ENCODE data around the gene MSH5.

The MSH5 gene

GRCh38 chr6:31713991-31714684 lies 25.7 kb upstream of the MSH5 start:
- no peak for DNase-seq

- no peak for DNase-seq
These were observed 24.5 kb upstream of the MSH5 start, which contains the start of gene LY6G6D for GRCh38 chr6:31715022-31715958. TSS of gene LY6G6D (plus strand) at chr6:31715348. CDS start at chr6:31715356, 8 bp downstream.

- no peak for DNase-seq
These were observed 22.1 kb upstream of the MSH5 start for GRCh38 chr6:31717499-31718222.

GRCh38 chr6:31718265-31718664 lies 21.5 kb upstream of the MSH5 start:
- no peak for DNase-seq

- DNase-seq, result no peak
These were observed 20.8 kb upstream of the MSH5 start for GRCh38 chr6:31719001-31719400.

GRCh38 chr6:31720196-31720770 lies 19.5 kb upstream of the MSH5 start:
- DNase-seq, result no peak

DNA sequence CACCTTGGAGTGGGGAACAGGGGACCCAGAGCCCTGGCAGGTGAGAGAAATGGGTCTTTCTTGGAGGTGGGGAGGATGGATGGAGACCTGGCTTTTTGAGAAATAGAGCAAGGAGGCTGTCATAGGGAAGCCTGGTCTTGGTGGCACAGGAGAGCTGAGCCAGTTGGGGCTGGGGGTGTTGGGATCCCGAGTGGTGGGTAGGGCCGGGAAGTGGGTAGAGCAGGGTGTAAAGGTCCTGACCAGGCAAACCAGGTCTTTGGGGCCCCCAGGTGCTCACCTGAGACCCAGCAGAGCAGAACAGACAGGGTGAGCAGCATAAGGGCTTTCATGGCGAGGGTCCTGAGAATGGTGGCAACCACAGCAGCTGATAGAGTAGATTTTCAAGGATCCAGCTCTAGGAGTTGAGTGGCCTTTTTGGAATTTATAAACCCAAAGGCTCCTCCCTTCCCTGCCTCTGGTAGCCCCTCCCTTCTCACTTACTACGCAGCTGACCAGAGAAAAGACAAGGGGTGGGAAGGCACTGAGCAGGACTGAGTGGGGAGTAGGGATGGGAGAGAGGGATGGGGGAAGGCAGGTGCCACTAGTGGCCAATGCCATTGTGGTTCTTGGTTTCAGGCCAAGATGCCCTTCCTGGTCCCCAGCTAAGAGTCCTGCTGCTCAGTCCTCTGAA lies 18.3 kb upstream of the MSH5 start, which contains the start of gene LY6G6C:
LY6G6C (minus strand) TSS at position 396 of the 670 bp plus-strand sequence; CDS start at position 329, 67 bp downstream.
- DNase-seq, result no peak

DNA sequence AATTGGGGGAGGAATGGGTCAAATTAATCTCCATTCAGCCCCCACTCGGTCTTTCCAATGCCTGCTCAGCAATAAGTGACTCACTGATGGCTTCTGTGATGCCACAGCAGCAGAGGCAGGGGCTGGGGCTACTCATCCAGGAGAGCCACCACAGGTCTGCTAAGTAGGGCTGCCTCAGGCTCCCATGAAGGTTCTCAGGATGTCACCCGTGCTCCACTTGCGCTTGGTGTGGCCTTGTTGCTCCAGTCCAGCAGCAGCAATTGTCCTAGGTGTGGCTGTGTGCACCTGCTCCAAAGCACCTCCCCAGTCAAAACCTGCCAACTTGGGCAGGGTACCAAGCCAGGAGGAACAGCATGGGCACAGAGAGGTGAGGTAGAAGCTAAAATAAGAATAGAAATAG lies 17.6 kb upstream of the MSH5 start:
- no peak for DNase-seq

DNA sequence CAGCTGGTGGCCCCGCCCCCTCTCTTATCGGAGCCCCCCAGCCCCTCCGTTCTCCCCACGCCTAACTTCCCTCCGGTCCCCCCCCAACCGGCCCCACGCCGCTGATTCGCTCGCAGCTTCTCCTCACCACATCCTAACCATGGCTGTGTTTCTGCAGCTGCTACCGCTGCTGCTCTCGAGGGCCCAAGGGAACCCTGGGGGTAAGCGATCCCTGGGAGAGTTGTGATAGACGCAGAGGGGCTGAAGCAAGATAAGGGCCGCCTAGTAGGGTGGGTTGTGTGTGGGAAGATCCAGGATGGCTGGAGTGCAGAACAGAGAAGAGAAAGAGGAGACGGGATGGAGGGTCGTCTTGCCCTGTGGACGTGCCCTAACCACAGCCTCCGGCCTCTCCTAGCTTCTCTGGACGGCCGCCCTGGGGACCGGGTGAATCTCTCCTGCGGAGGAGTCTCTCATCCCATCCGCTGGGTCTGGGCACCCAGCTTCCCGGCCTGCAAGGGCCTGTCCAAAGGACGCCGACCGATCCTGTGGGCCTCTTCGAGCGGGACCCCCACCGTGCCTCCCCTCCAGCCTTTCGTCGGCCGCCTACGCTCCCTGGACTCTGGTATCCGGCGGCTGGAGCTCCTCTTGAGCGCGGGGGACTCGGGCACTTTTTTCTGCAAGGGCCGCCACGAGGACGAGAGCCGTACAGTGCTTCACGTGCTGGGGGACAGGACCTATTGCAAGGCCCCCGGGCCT lies 16.4 kb upstream of the MSH5 start, which contains the start of gene MPIG6B:
MPIG6B (plus strand) TSS at position 129 of the 735 bp plus-strand sequence; CDS start at position 140, 11 bp downstream.
- DNase-seq, result no peak

GRCh38 chr6:31723980-31724691 lies 15.7 kb upstream of the MSH5 start:
- DNase-seq, result no peak

GRCh38 chr6:31725502-31726350 lies 14.1 kb upstream of the MSH5 start:
- DNase-seq, result no peak

- no peak for DNase-seq
These were observed 12.6 kb upstream of the MSH5 start for GRCh38 chr6:31727034-31727716.

DNA sequence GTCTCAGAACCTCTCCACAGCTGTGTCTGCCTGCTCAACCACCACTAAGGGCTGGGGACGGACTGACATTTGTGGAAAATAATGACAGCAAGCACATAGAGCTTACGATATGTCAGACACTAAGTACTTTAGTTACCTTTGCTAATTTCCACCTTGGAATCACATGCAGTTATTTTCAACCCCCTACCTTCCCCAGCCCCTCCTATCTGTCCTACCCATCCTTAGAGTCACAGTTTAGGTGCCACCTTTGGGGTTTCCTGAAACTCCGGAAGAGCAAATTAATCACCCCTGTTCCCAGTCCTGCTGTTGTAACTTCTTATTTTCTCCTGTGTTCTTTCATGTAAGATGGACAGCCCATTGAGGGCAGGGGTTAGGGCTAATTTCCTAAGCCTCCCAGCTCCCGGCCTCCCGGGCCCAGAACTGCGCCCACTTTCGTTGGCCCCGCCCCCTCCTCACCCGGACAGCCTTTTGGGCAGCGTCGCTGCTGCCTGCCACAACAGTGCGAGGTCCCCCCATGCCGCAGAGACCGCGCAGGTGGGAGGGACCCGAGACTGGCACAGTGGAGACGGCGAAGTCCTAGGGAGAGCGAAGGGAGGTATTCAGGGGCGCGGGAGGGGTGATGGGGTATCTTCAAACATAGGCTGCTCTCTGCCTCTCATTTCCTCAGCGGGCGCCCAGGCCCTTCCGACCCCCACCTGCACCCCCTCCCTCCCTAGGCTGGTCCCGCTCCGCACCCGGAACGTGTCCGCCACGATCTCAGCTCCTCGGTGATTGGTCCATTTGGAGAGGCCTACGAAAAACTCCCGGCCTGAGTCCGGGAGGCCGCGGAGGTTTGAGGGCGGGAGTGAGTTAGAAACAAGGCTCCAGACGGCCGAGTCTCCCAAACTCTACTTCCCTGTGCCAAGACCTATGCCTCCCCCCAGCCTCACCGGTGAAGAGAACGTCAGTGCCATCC lies 11.8 kb upstream of the MSH5 start:
- no peak for DNase-seq

DNA sequence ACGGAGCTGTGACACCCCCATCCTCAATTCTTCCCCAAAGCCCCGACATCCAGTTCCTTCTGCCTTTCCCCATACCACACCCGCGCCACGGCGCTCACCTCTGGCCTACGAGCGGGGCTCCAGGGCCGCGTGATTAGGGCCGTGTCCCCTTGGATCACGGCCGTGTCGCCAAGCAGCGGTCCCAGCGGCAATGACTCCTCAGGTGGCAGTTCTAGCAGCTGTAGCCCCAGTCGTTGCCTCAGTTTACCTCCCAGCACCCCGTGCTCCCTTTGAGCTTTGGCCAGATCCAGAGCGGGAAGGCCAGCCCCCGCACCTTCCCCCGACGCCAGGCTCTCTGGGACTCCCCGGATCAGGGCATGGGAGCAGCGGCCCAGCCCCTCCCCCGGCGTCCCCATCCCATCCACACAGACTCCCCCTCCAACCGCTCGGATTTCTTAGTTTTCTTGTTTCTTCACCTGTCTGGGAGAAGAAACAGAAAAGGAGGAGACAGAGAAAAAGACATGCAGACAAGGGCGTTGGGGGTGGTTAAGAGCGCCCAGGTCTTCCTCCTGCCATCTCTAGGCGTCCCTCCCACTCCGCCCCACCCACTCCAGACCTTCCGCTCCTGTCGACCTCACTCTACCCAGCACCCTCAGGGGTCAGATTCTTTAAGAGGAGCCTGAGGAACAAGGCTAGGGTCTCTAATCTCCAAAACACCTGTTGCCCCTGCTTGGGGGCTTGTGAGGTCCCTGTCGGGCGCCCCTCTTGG lies 10.9 kb upstream of the MSH5 start, which contains the start of gene DDAH2:
DDAH2 (minus strand) TSS at position 533 of the 748 bp plus-strand sequence; CDS start at position 395, 138 bp downstream.
- DNase-seq, result no peak

DNA sequence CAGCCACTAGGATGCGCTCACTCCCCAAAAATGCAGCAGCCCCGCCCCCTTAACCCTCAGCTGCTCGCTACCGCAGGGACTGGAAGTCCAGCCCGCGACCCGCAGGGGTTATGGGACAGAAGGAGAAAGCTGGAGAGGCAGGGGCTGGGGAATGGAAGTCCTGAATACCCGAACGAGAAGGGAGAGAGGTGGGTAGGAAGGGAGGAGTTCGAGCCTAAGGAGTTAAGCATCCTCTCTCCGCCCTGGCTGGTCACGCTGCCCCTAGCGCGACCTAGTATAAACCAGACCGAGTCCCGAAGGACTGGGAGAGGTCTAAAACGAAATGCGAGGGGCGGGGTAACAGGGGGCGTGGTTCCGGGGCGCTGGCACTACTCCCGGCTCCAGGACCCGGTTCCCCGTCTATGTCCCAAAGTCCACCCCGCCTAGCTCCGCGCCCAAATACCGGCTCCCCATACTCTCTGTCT lies 10.3 kb upstream of the MSH5 start:
- no peak for DNase-seq

GRCh38 chr6:31729979-31730630 lies 9.7 kb upstream of the MSH5 start:
- peak; percentile 37 for DNase-seq

Data from NCI-H446 treated with DMSO at 0.1 percent for 48 hours (cell line).